ENCODE results near the gene SEMA3B.

- TF ChIP-seq, protein P1, sequence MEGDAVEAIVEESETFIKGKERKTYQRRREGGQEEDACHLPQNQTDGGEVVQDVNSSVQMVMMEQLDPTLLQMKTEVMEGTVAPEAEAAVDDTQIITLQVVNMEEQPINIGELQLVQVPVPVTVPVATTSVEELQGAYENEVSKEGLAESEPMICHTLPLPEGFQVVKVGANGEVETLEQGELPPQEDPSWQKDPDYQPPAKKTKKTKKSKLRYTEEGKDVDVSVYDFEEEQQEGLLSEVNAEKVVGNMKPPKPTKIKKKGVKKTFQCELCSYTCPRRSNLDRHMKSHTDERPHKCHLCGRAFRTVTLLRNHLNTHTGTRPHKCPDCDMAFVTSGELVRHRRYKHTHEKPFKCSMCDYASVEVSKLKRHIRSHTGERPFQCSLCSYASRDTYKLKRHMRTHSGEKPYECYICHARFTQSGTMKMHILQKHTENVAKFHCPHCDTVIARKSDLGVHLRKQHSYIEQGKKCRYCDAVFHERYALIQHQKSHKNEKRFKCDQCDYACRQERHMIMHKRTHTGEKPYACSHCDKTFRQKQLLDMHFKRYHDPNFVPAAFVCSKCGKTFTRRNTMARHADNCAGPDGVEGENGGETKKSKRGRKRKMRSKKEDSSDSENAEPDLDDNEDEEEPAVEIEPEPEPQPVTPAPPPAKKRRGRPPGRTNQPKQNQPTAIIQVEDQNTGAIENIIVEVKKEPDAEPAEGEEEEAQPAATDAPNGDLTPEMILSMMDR (IDR thresholded peaks at IDR 0.05; ENCODE audit: low read depth, low read length) = peak; percentile 61
- no peak for TF ChIP-seq EZH2phosphoT487 (IDR thresholded peaks at IDR 0.05; ENCODE audit: low read depth)
Measured at GRCh38 chr3:50321336-50322114, 52.6 kb downstream of the SEMA3B start.
